SH-SY5Y (cell line): ENCODE measurements around the gene FOXK1.

Experiments used
- GATA2 ChIP-seq: IDR thresholded peaks from 2 replicates; pipeline ENCODE4 v1.6.1; 2011; ENCODE audit warnings: mild to moderate bottlenecking, low read depth, low read length
- GATA3 ChIP-seq: IDR thresholded peaks from 2 replicates; pipeline ENCODE4 v1.6.1; 2011; ENCODE audit warnings: low read depth, mild to moderate bottlenecking, low read length, moderate library complexity

The FOXK1 gene

DNA sequence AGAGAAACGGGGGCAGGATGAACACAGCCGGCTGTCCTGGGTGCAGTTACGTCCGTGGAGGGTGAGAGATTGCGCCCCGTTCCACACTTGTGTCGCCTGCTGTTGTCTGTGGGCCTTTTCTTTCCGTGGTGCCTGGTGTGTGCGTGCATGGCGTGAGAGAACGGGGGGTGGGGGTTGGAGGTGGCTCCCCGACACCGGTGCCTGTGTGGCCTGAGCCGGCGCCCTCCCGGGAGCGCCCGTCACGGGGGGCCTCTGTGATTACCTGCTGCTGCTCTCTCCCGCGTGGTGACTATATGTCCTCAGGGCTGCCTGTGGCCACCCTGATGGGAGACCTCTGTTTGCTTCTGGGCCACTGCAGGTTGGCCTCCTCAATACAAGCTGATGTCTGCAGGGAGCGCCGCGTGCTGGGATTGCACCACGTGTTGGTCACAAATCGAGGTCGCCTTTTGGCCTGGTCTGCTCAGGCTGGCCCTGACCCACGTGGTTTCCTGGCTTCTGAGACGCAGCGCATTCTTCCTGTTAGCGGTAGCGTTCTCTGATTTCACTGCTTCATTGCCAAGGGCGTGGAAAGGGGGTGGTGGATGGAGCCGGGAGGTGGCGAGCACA, 82.4 kb downstream of the FOXK1 start:
- TF ChIP-seq GATA3, result no peak

DNA sequence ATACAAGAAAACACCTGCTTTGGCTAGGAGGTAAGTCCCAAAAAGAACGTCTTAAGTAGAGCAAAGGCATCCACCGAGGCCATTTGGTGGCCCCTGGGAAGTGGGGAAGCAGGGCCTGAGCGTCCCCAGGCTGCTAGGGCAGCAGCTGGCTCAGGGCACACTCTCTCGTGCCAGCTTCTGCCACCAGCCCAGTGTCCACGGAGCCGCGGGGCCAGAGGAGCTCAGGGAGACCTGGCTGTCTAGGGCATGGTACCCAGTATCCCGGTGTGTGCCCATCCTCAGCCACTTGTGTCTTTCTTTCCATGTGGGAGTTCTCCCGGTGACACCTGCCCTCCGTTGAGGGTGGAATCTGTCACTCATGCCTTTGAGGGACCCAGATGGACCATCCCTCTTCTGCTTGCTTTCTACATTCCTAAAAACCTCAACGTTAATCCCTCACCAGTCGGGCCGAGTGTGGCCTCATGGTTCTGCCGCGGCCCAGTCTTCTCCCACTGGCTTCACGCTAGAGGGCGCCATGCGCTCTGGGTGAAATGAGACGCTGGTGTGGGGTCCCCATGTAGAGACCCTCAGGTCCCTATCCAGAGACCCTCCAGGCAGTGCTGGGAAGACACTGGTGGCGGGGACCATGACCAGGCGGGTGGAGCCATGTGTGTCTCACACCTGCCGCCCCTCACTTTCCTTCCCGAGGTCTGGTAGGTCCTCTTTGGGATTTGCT, 83.8 kb downstream of the FOXK1 start:
- no peak for TF ChIP-seq GATA3
- TF ChIP-seq GATA2, result no peak

GRCh38 chr7:4766666-4767519, 84.8 kb downstream of the FOXK1 start:
- TF ChIP-seq GATA2 (no peak), GATA3 (no peak)

- TF ChIP-seq GATA2 (no peak), GATA3 (no peak)
Observed at GRCh38 chr7:4768597-4769569, 86.8 kb downstream of the FOXK1 start.

- TF ChIP-seq GATA2, result no peak
- no peak for TF ChIP-seq GATA3
Observed at GRCh38 chr7:4769761-4770160, 87.7 kb downstream of the FOXK1 start.

DNA sequence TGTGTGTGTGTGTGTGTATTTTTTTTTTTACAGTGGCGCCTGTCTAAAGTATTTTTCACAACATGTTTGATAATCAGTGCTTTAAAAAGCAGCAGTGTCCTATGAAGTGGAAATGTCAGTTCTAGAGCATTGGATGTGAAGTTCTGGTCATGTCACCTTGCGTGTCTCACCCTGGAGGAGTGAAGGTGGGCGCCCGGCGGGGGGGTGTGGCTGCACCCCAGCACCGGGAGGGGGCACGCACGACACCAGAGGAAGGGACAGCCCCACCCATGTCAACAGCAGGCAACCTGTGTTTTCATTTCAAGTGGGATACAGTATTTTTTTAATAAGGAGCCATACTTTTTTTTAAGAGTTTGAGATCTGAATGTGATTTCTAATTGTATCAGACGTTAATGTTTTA, 88.8 kb downstream of the FOXK1 start:
- no peak for TF ChIP-seq GATA2
- TF ChIP-seq GATA3, result no peak

GRCh38 chr7:4771737-4772136, 89.6 kb downstream of the FOXK1 start:
- no peak for TF ChIP-seq GATA2
- no peak for TF ChIP-seq GATA3

DNA sequence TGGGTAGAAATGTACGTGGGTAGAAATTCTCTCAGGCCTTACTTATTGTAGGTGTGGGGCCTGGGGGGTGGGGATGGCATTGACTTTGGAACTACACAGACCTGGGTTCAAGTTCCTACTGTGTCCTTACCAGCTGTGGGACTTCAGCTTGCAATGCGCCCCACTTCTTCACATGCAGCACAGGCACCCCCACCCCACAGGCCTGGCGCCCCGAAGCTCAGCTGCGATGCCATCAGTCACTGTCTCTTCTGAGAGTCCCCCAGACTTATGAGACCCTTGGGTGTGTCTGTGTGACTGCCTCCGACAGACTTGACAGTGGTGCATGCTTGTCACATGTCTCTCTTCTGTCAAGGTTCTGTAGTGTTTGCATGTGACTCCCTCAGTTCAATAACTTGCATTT, 90.2 kb downstream of the FOXK1 start:
- TF ChIP-seq GATA2, result no peak
- TF ChIP-seq GATA3, result no peak

- TF ChIP-seq GATA2 (no peak), GATA3 (no peak)
Observed at GRCh38 chr7:4774007-4774406, 91.9 kb downstream of the FOXK1 start.

- TF ChIP-seq GATA2 (no peak), GATA3 (no peak)
Observed at GRCh38 chr7:4774658-4775249, 92.7 kb downstream of the FOXK1 start.

GRCh38 chr7:4775250-4775847, 93.3 kb downstream of the FOXK1 start, which contains the start of gene AP5Z1:
TSS of gene AP5Z1 (plus strand) at chr7:4775623. CDS start at chr7:4775716, 93 bp downstream.
- no peak for TF ChIP-seq GATA2
- no peak for TF ChIP-seq GATA3

- TF ChIP-seq GATA3 (no peak), GATA2 (no peak)
Observed at GRCh38 chr7:4775848-4776623, 93.9 kb downstream of the FOXK1 start.

GRCh38 chr7:4779118-4779517, 97.0 kb downstream of the FOXK1 start:
- TF ChIP-seq GATA3 (no peak), GATA2 (no peak)
